ENCODE results near the gene GRIN2C.

GRIN2C gene

DNA sequence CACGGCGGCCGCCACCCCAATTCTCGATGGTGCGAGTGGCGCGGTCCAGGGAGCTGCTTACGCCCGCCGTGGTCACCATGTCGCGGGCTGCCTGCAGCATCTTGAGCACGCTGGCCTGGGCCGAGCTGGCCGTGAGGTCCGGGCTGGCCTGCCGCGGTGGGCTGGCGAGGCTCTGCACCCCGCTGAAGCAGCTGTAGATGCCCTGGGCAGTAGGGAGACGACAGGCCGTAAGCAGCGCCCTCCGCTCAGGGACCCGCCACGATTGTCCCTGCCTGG is 16.4 kb downstream of the GRIN2C start:
- TF ChIP-seq, protein P1, sequence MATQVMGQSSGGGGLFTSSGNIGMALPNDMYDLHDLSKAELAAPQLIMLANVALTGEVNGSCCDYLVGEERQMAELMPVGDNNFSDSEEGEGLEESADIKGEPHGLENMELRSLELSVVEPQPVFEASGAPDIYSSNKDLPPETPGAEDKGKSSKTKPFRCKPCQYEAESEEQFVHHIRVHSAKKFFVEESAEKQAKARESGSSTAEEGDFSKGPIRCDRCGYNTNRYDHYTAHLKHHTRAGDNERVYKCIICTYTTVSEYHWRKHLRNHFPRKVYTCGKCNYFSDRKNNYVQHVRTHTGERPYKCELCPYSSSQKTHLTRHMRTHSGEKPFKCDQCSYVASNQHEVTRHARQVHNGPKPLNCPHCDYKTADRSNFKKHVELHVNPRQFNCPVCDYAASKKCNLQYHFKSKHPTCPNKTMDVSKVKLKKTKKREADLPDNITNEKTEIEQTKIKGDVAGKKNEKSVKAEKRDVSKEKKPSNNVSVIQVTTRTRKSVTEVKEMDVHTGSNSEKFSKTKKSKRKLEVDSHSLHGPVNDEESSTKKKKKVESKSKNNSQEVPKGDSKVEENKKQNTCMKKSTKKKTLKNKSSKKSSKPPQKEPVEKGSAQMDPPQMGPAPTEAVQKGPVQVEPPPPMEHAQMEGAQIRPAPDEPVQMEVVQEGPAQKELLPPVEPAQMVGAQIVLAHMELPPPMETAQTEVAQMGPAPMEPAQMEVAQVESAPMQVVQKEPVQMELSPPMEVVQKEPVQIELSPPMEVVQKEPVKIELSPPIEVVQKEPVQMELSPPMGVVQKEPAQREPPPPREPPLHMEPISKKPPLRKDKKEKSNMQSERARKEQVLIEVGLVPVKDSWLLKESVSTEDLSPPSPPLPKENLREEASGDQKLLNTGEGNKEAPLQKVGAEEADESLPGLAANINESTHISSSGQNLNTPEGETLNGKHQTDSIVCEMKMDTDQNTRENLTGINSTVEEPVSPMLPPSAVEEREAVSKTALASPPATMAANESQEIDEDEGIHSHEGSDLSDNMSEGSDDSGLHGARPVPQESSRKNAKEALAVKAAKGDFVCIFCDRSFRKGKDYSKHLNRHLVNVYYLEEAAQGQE (IDR thresholded peaks at IDR 0.05; ENCODE audit: low read depth) = no peak
- TF ChIP-seq EGR1 (IDR thresholded peaks at IDR 0.05) (no peak), TCF12 (IDR thresholded peaks at IDR 0.05; ENCODE audit: low read depth) (no peak), EP300 (IDR thresholded peaks at IDR 0.05; ENCODE audit: borderline replicate concordance) (no peak), FOXM1 (IDR thresholded peaks at IDR 0.05; ENCODE audit: borderline replicate concordance, low read depth) (no peak), TEAD4 (IDR thresholded peaks at IDR 0.05) (no peak), CEBPB (IDR thresholded peaks at IDR 0.05) (no peak), YY1 (IDR thresholded peaks at IDR 0.05; ENCODE audit: low read depth) (no peak), TAF1 (IDR thresholded peaks at IDR 0.05; ENCODE audit: low read depth) (no peak)
- TF ChIP-seq, protein P2, sequence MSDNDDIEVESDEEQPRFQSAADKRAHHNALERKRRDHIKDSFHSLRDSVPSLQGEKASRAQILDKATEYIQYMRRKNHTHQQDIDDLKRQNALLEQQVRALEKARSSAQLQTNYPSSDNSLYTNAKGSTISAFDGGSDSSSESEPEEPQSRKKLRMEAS (IDR thresholded peaks at IDR 0.05) = no peak

DNA sequence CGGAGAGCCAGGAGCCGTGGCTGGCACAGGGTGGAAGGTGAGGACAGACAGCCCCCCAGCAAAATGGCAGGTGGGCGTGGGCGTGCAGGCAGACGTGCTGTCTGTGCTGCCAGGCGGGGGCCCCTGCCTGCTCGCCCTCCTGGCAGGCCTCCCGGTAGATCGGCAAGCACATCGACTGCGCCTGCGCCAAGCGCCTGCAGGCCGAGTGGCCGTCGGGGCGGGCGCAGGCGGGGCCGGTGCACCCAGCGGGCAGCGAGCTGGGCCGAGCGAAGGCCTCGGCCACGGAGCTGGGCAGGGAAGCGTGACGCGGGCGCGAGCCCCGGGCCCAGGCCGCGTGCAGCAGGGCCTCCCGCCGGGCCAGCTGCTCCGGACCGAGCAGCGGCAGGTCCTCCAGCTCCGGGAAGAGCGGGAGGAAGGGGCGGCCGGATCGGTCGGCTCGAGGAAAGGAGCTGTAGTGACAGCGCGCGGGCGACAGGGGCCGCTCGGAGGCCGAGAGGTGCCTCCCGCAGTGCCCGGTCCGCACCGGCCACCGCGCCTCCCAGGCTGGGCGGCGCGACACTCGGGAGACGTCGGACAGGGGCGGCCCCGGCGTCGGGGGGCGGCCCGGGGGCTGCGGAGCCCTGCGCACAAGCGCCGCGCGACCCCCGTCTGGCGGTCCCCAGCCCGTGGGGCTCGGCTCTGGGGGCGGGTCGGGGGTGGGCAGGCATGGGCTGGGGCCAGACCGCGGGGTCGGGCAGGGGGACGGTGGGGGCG is 16.9 kb downstream of the GRIN2C start:
- TF ChIP-seq TEAD4 (IDR thresholded peaks at IDR 0.05) (0 out of 2 replicates have a peak, but pooled peaks have one; percentile 11), TAF1 (IDR thresholded peaks at IDR 0.05; ENCODE audit: low read depth) (no peak), CREB1 (IDR thresholded peaks at IDR 0.05; ENCODE audit: low read depth) (no peak), RAD21 (IDR thresholded peaks at IDR 0.05; ENCODE audit: low read depth) (peak; percentile 65), EGR1 (IDR thresholded peaks at IDR 0.05) (peak; percentile 45; the same call in 1 of the 2 replicates), EP300 (IDR thresholded peaks at IDR 0.05; ENCODE audit: borderline replicate concordance) (no peak), TCF12 (IDR thresholded peaks at IDR 0.05; ENCODE audit: low read depth) (peak; percentile 33; the same call in 1 of the 2 replicates)
- TF ChIP-seq, protein P2 (IDR thresholded peaks at IDR 0.05) = peak; percentile 61; the same call in 1 of the 2 replicates

DNA sequence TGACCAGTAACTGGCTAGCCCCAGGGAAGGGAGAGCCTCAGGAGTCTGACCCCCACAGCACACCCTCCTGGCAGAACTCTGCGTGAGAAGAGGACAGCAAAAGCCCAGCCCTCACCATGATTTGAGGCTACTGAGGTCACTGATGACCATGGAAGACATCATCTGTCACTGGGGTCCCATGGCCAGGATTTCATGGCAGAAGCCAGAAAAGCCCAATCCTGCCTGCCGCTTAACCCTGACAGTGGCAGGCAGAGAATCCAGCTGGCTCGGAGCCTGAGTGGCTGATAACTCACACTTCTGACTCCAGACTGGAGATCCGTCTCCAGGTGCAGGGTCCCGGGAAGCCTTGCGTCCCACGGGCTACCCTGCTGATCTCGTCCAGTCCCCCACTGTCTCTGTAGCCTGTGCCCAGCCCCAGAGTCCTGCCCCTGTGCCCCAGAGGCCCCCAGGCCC is 17.5 kb downstream of the GRIN2C start:
- TF ChIP-seq FOXM1 (IDR thresholded peaks at IDR 0.05; ENCODE audit: borderline replicate concordance, low read depth) = no peak
- TF ChIP-seq, protein P2 (IDR thresholded peaks at IDR 0.05) = no peak
- TF ChIP-seq TEAD4 (IDR thresholded peaks at IDR 0.05) = no peak
- TF ChIP-seq CEBPB (IDR thresholded peaks at IDR 0.05) = no peak
- TF ChIP-seq EGR1 (IDR thresholded peaks at IDR 0.05) = no peak
- no peak for TF ChIP-seq EP300 (IDR thresholded peaks at IDR 0.05; ENCODE audit: borderline replicate concordance)
- TF ChIP-seq NFIC (IDR thresholded peaks at IDR 0.05) = no peak
- TF ChIP-seq ZBTB7A (IDR thresholded peaks at IDR 0.05; ENCODE audit: low read depth) = no peak

DNA sequence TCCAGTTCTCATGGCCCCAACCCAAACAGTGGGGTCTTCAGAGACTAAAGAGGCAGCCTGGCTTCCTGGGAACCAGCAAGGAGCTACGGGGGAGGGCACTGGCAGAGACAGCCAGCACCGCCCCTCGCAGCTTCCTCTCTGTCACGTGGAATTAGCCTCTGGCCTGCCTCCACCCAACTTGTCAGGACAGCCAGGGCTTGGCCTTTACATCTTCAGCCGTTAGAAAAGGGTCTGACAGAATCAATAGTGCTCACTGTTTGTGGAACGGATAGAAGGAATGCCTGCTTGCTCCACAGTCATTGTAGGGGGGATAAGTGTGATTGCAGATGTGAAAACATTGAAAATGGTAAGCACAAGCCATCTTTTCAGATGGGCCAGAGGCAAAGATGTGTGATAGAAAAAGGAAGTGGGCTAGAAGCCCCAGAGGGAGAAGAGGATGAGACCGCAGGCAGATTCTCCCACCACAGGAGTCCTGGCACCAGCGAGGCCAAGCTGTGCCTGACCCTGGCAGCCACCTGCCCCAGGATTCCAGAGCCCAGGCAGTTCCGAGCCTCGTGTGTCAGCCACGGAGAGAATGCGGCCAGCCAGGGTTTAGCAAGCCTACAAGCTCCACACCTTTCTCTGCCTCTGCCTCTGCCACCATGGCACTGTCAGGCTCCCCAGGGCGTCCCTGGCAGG is 18.6 kb downstream of the GRIN2C start:
- TF ChIP-seq CREB1 (IDR thresholded peaks at IDR 0.05; ENCODE audit: low read depth) = no peak
- no peak for TF ChIP-seq NFIC (IDR thresholded peaks at IDR 0.05)
- TF ChIP-seq ZBTB7A (IDR thresholded peaks at IDR 0.05; ENCODE audit: low read depth) = no peak
- TF ChIP-seq EGR1 (IDR thresholded peaks at IDR 0.05) = no peak
- TF ChIP-seq TCF12 (IDR thresholded peaks at IDR 0.05; ENCODE audit: low read depth) = no peak
- TF ChIP-seq FOXM1 (IDR thresholded peaks at IDR 0.05; ENCODE audit: borderline replicate concordance, low read depth) = no peak
- no peak for TF ChIP-seq TAF1 (IDR thresholded peaks at IDR 0.05; ENCODE audit: low read depth)
- no peak for TF ChIP-seq TEAD4 (IDR thresholded peaks at IDR 0.05)
- TF ChIP-seq, protein P1 (IDR thresholded peaks at IDR 0.05; ENCODE audit: low read depth) = no peak
- TF ChIP-seq, protein P3, sequence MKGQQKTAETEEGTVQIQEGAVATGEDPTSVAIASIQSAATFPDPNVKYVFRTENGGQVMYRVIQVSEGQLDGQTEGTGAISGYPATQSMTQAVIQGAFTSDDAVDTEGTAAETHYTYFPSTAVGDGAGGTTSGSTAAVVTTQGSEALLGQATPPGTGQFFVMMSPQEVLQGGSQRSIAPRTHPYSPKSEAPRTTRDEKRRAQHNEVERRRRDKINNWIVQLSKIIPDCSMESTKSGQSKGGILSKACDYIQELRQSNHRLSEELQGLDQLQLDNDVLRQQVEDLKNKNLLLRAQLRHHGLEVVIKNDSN (IDR thresholded peaks at IDR 0.05) = no peak
- TF ChIP-seq, protein P2 (IDR thresholded peaks at IDR 0.05) = no peak
- TF ChIP-seq CEBPB (IDR thresholded peaks at IDR 0.05) = no peak
- no peak for TF ChIP-seq RAD21 (IDR thresholded peaks at IDR 0.05; ENCODE audit: low read depth)

DNA sequence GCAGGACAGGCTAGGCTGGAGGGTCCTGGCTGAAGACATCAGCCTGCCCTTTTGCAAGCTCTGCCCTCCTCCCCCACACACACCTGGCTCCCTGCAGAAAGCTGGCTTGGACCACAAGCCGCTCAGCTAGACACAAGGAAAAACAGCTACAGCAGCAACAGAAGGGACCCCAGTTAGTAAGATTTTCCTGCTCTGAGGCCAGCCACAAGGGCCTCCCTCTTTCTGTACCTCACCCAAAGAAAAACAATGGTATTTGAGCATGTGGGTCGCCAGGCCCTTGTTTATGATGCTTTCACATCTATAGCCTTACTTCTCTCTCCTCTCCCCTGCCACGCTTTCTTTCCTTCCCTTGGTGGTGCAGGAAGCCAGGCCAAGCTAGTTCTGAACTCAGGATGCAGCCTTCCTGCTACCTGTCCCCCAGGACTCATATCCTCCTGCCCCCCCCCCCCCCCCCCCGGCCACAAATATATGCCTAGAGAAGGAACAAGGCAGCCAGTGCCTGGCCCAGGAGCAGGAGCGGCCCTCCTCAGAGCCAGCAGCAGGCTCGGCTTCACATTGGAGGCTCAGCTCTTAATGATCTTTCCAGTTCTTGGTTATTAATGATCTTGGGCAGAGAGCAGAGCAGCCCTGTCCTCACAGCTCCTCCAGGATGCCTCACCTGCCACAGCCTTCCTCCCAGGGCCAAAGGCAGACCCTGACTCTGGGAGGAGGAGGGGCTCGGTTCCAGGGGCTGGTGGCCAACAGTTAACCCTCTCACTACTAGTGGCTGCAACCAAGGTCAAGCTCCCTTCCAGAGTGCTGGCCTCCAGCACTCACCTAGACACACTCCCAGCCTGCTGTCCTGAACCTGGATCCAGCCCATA is 19.5 kb downstream of the GRIN2C start:
- no peak for TF ChIP-seq NFIC (IDR thresholded peaks at IDR 0.05)
- no peak for TF ChIP-seq RAD21 (IDR thresholded peaks at IDR 0.05; ENCODE audit: low read depth)
- no peak for TF ChIP-seq ZBTB7A (IDR thresholded peaks at IDR 0.05; ENCODE audit: low read depth)
- TF ChIP-seq TEAD4 (IDR thresholded peaks at IDR 0.05) = no peak
- TF ChIP-seq CREB1 (IDR thresholded peaks at IDR 0.05; ENCODE audit: low read depth) = no peak
- TF ChIP-seq EGR1 (IDR thresholded peaks at IDR 0.05) = no peak
- no peak for TF ChIP-seq EP300 (IDR thresholded peaks at IDR 0.05; ENCODE audit: borderline replicate concordance)

Measured in Ishikawa (cell line).